CD4-positive, alpha-beta T cell treated with Interferon gamma for 1 hour (primary cell): ENCODE results near the gene ZDHHC14.

Experiments
- DNase-seq: peaks from one replicate; pipeline ENCODE4 v3.0.0-alpha.2; 2020

ZDHHC14 gene

GRCh38 chr6:157655139-157655538 is 274.1 kb downstream of the ZDHHC14 start:
- DNase-seq: no peak

- no peak for DNase-seq
These were observed 275.5 kb downstream of the ZDHHC14 start for GRCh38 chr6:157656437-157656997.

- no peak for DNase-seq
These were observed 276.8 kb downstream of the ZDHHC14 start for GRCh38 chr6:157657754-157658153.

- DNase-seq: no peak
These were observed 277.3 kb downstream of the ZDHHC14 start for GRCh38 chr6:157658301-157658700.

GRCh38 chr6:157659536-157660271 is 278.7 kb downstream of the ZDHHC14 start:
- no peak for DNase-seq

GRCh38 chr6:157660414-157660813 is 279.4 kb downstream of the ZDHHC14 start:
- no peak for DNase-seq

GRCh38 chr6:157661652-157662051 is 280.7 kb downstream of the ZDHHC14 start:
- no peak for DNase-seq

GRCh38 chr6:157663261-157663660 is 282.3 kb downstream of the ZDHHC14 start:
- DNase-seq: no peak

- DNase-seq: no peak
These were observed 284.2 kb downstream of the ZDHHC14 start for GRCh38 chr6:157665180-157665579.

- DNase-seq: no peak
These were observed 285.7 kb downstream of the ZDHHC14 start for GRCh38 chr6:157666729-157667128.

GRCh38 chr6:157667211-157668008 is 286.4 kb downstream of the ZDHHC14 start:
- peak; percentile 34 for DNase-seq

GRCh38 chr6:157668009-157668401 is 287.0 kb downstream of the ZDHHC14 start:
- DNase-seq: no peak

- DNase-seq: no peak
These were observed 287.7 kb downstream of the ZDHHC14 start for GRCh38 chr6:157668713-157669112.

GRCh38 chr6:157669323-157669722 is 288.3 kb downstream of the ZDHHC14 start:
- DNase-seq: no peak

- peak; percentile 14 for DNase-seq
These were observed 288.8 kb downstream of the ZDHHC14 start for GRCh38 chr6:157669747-157670216.

GRCh38 chr6:157670466-157671186 is 289.6 kb downstream of the ZDHHC14 start:
- no peak for DNase-seq

GRCh38 chr6:157672726-157673412 is 291.9 kb downstream of the ZDHHC14 start:
- no peak for DNase-seq

- no peak for DNase-seq
These were observed 292.6 kb downstream of the ZDHHC14 start for GRCh38 chr6:157673596-157673995.

GRCh38 chr6:157674061-157674460 is 293.1 kb downstream of the ZDHHC14 start:
- DNase-seq: no peak

- DNase-seq: no peak
These were observed 294.8 kb downstream of the ZDHHC14 start for GRCh38 chr6:157675831-157676230.

- DNase-seq: no peak
These were observed 295.3 kb downstream of the ZDHHC14 start for GRCh38 chr6:157676241-157676640.

- DNase-seq: no peak
These were observed 296.2 kb downstream of the ZDHHC14 start for GRCh38 chr6:157677235-157677634.
